ENCODE measurements around the gene CFAP251. TPM values are rescaled to one million over a fixed set of nuclear protein-coding genes. Genes with fewer than 3 reads are reported as not detected.

The CFAP251 gene
- total and polyA plus RNA-seq, 2 of the 13 experiments (the other 11 are each of a cell fraction or from before 2014, with no cell fraction given) = 0.30 to 0.42 TPM

GRCh38 chr12:121888478-121889273 is 29.7 kb upstream of the CFAP251 start, which contains the start of gene PSMD9 (continued):
- peak; percentile 84; the same call in 1 of the 2 replicates for TF ChIP-seq NR0B2 (CRISPR knock-in tag; IDR thresholded peaks at IDR 0.05)
- TF ChIP-seq, protein P1, sequence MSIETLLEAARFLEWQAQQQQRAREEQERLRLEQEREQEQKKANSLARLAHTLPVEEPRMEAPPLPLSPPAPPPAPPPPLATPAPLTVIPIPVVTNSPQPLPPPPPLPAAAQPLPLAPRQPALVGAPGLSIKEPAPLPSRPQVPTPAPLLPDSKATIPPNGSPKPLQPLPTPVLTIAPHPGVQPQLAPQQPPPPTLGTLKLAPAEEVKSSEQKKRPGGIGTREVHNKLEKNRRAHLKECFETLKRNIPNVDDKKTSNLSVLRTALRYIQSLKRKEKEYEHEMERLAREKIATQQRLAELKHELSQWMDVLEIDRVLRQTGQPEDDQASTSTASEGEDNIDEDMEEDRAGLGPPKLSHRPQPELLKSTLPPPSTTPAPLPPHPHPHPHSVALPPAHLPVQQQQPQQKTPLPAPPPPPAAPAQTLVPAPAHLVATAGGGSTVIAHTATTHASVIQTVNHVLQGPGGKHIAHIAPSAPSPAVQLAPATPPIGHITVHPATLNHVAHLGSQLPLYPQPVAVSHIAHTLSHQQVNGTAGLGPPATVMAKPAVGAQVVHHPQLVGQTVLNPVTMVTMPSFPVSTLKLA (IDR thresholded peaks at IDR 0.05) = peak; percentile 96
- peak; percentile 92 for TF ChIP-seq ZNF317 (CRISPR knock-in tag; IDR thresholded peaks at IDR 0.05)
- no peak for TF ChIP-seq TBP (CRISPR knock-in tag; IDR thresholded peaks at IDR 0.05)
- TF ChIP-seq YEATS2 (CRISPR knock-in tag; IDR thresholded peaks at IDR 0.05; ENCODE audit: borderline replicate concordance) = peak; percentile 98; the same call in 1 of the 2 replicates
- TF ChIP-seq PHF8 (CRISPR knock-in tag; IDR thresholded peaks at IDR 0.05) = peak; percentile 96
- no peak for TF ChIP-seq SUZ12 (IDR thresholded peaks at IDR 0.05; ENCODE audit: low read depth, low read length)
- peak; percentile 79; the same call in 1 of the 2 replicates for TF ChIP-seq ZNF768 (CRISPR knock-in tag; IDR thresholded peaks at IDR 0.05)
- peak; percentile 87; the same call in 1 of the 2 replicates for TF ChIP-seq ZNF766 (CRISPR knock-in tag; IDR thresholded peaks at IDR 0.05; ENCODE audit: borderline replicate concordance)
- TF ChIP-seq SOX5 (CRISPR knock-in tag; IDR thresholded peaks at IDR 0.05; ENCODE audit: borderline replicate concordance) = peak; percentile 75
- TF ChIP-seq SP4 (CRISPR knock-in tag; IDR thresholded peaks at IDR 0.05) = peak; percentile 98
- peak; percentile 43 for TF ChIP-seq BRD4 (CRISPR knock-in tag; IDR thresholded peaks at IDR 0.05)
- peak; percentile 49 for TF ChIP-seq ZBTB7B (CRISPR knock-in tag; IDR thresholded peaks at IDR 0.05)
- no peak for TF ChIP-seq ZNF7 (CRISPR knock-in tag; IDR thresholded peaks at IDR 0.05)
- TF ChIP-seq ZFY (CRISPR knock-in tag; IDR thresholded peaks at IDR 0.05) = peak; percentile 95
- peak; percentile 96 for TF ChIP-seq GTF3A (CRISPR knock-in tag; conservative IDR thresholded peaks at IDR 0.05)
- TF ChIP-seq ZNF253 (CRISPR knock-in tag; IDR thresholded peaks at IDR 0.05; ENCODE audit: borderline replicate concordance) = peak; percentile 91; the same call in 1 of the 2 replicates
- TF ChIP-seq, protein P2, sequence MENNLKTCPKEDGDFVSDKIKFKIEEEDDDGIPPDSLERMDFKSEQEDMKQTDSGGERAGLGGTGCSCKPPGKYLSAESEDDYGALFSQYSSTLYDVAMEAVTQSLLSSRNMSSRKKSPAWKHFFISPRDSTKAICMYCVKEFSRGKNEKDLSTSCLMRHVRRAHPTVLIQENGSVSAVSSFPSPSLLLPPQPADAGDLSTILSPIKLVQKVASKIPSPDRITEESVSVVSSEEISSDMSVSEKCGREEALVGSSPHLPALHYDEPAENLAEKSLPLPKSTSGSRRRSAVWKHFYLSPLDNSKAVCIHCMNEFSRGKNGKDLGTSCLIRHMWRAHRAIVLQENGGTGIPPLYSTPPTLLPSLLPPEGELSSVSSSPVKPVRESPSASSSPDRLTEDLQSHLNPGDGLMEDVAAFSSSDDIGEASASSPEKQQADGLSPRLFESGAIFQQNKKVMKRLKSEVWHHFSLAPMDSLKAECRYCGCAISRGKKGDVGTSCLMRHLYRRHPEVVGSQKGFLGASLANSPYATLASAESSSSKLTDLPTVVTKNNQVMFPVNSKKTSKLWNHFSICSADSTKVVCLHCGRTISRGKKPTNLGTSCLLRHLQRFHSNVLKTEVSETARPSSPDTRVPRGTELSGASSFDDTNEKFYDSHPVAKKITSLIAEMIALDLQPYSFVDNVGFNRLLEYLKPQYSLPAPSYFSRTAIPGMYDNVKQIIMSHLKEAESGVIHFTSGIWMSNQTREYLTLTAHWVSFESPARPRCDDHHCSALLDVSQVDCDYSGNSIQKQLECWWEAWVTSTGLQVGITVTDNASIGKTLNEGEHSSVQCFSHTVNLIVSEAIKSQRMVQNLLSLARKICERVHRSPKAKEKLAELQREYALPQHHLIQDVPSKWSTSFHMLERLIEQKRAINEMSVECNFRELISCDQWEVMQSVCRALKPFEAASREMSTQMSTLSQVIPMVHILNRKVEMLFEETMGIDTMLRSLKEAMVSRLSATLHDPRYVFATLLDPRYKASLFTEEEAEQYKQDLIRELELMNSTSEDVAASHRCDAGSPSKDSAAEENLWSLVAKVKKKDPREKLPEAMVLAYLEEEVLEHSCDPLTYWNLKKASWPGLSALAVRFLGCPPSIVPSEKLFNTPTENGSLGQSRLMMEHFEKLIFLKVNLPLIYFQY (CRISPR knock-in tag; IDR thresholded peaks at IDR 0.05; ENCODE audit: borderline replicate concordance) = peak; percentile 87
- TF ChIP-seq CREB3 (CRISPR knock-in tag; IDR thresholded peaks at IDR 0.05) = no peak
- peak; percentile 91 for TF ChIP-seq ZNF563 (CRISPR knock-in tag; IDR thresholded peaks at IDR 0.05)
- TF ChIP-seq TRIM22 (IDR thresholded peaks at IDR 0.05) = no peak
- no peak for TF ChIP-seq ZBTB21 (CRISPR knock-in tag; IDR thresholded peaks at IDR 0.05)
- no peak; a peak in 1 of 4 replicates for TF ChIP-seq MAFK (conservative IDR thresholded peaks at IDR 0.05 in 1 of 2, IDR thresholded peaks at IDR 0.05 in 1 of 2; ENCODE audit: low read length in 2 of 2)
